PC-3 (cell line): ENCODE results near the gene RINL. TPM values are rescaled to one million over a fixed set of nuclear protein-coding genes. Genes with fewer than 3 reads are reported as not detected.
"Not testable (repeated sequence)": the region's sequence is repeated elsewhere in the genome, so short reads cannot be mapped to it uniquely, and the experiment has no call there.

Experiments
- ATAC-seq: fragments of 200-7000 bp; cut with Tn5 transposase; 2 replicates; pipeline ENCODE4 v1.9.1; 2020; ENCODE audit warnings: mild to moderate bottlenecking, moderate library complexity
- BruUV-seq: library from RNA; stranded (reverse); fragments of 400-500 nt; replicated peaks from 2 replicates; lab custom pipeline; 2021; lab: Mats Ljungman, UMichigan
- CTCF ChIA-PET: fragments of 300-600 bp; sonication (Branson Sonifier 250); formaldehyde crosslinking; loops from one replicate; lab custom pipeline; 2022; ENCODE audit warnings: antibody characterized with exemption; lab: Charles Lee
- POLR2A ChIA-PET: fragments of 300-600 bp; sonication (Branson Sonifier 250); formaldehyde crosslinking; loops from one replicate; lab custom pipeline; 2022; ENCODE audit warnings: antibody characterized with exemption; ENCODE audit not compliant: unreplicated experiment; lab: Charles Lee
- DNase-seq: peaks from one replicate; pipeline ENCODE4 v3.0.0-alpha.2; 2015
- H2AFZ ChIP-seq: fragments of 300-600 bp; sonication (generic); 2 replicates; pipeline ENCODE4 v1.6.0; 2016; ENCODE audit warnings: antibody characterized with exemption, low read length
- H3F3A ChIP-seq: fragments of 300-600 bp; sonication (generic); one replicate; pipeline ENCODE4 v1.6.0; 2017; ENCODE audit warnings: antibody characterized with exemption, low read length, control low read depth, mild to moderate bottlenecking; ENCODE audit not compliant: unreplicated experiment
- H3K27ac ChIP-seq: fragments of 300-600 bp; sonication (generic); 2 replicates; pipeline ENCODE4 v1.5.1; 2016; ENCODE audit warnings: mild to moderate bottlenecking, low read length
- H3K27me3 ChIP-seq: fragments of 300-600 bp; sonication (generic); 2 replicates; pipeline ENCODE4 v1.6.1; 2016; ENCODE audit warnings: low read length, mixed read lengths
- H3K36me3 ChIP-seq: fragments of 300-600 bp; sonication (generic); 2 replicates; pipeline ENCODE4 v1.6.1; 2016; ENCODE audit warnings: low read depth, mixed run types, low read length, mixed read lengths
- H3K4me1 ChIP-seq: fragments of 300-600 bp; sonication (generic); 2 replicates; pipeline ENCODE4 v1.5.1; 2016; ENCODE audit warnings: low read length; ENCODE audit not compliant: insufficient read depth
- H3K4me2 ChIP-seq: fragments of 300-600 bp; sonication (generic); 2 replicates; pipeline ENCODE4 v1.6.0; 2016; ENCODE audit warnings: low read length
- H3K4me3 ChIP-seq: fragments of 300-600 bp; sonication (generic); 2 replicates; pipeline ENCODE4 v1.5.1; 2016; ENCODE audit warnings: mild to moderate bottlenecking, low read length, mixed read lengths
- H3K79me2 ChIP-seq: fragments of 300-600 bp; sonication (generic); 2 replicates; pipeline ENCODE4 v1.6.1; 2017; ENCODE audit warnings: low read length, mixed read lengths
- H3K9ac ChIP-seq: fragments of 300-600 bp; sonication (generic); 2 replicates; pipeline ENCODE4 v1.6.0; 2016; ENCODE audit warnings: mild to moderate bottlenecking, low read length
- H3K9me2 ChIP-seq: fragments of 300-600 bp; sonication (generic); replicated peaks from 2 replicates; pipeline ENCODE4 v1.6.1; 2016; ENCODE audit warnings: mixed run types, low read length, mixed read lengths
- H3K9me3 ChIP-seq: fragments of 300-600 bp; sonication (generic); 2 replicates; pipeline ENCODE4 v1.6.1; 2016; ENCODE audit warnings: low read length, mixed read lengths
- H4K20me1 ChIP-seq: fragments of 300-600 bp; sonication (generic); 2 replicates; pipeline ENCODE4 v1.6.1; 2016; ENCODE audit warnings: low read length, mixed read lengths
- CTCF ChIP-seq: fragments of 300-600 bp; sonication (generic); conservative IDR thresholded peaks from 2 replicates; pipeline ENCODE4 v1.5.1; 2017; ENCODE audit warnings: antibody characterized with exemption, low read depth, mild to moderate bottlenecking, low read length
- EZH2 ChIP-seq: fragments of 300-600 bp; sonication (generic); IDR thresholded peaks from one replicate; pipeline ENCODE4 v1.6.1; 2017; ENCODE audit warnings: antibody characterized with exemption, mild to moderate bottlenecking, low read length; ENCODE audit not compliant: unreplicated experiment
- EZH2phosphoT487 ChIP-seq: fragments of 300-600 bp; sonication (generic); IDR thresholded peaks from 2 replicates; pipeline ENCODE4 v1.6.1; 2018; ENCODE audit warnings: mild to moderate bottlenecking, antibody characterized with exemption, low read length, borderline replicate concordance
- intact Hi-C: fragments of 100-400 bp; cut with micrococcal nuclease; formaldehyde crosslinking; loops from 2 replicates; pipeline ENCODE4 v1.9.0; 2023
- total RNA-seq: library from RNA; depleted of rRNA; stranded (reverse); fragments of >200 nt; gene quantifications from 2 replicates; pipeline ENCODE4 v1.2.3, GENCODE V29; 2014

The RINL gene
- total RNA-seq, 1 experiment from 2014 or later: 3.2 TPM

- TF ChIP-seq EZH2phosphoT487 (no peak), EZH2 (no peak), CTCF (no peak)
- H4K20me1 ChIP-seq: no peaks in the 10 kb centered on the region
- H3K4me2 ChIP-seq: peak overlapping the region; percentile 96
- H3K27ac ChIP-seq: peak overlapping the region; percentile 99
- intact Hi-C loops: loop anchor here (5.0 kb wide), 1 partner anchor 34 kb away; no protein-coding TSS in a partner anchor
- peak overlapping the region; percentile 72 for H3K4me3 ChIP-seq
- ChIA-PET POLR2A (no interaction called here), CTCF (no interaction called here)
- H3K9ac ChIP-seq: peak overlapping the region; percentile 91
- H2AFZ ChIP-seq: peak overlapping the region; percentile 73
- peak; percentile 68 for ATAC-seq
- H3K36me3 ChIP-seq: peaks cover 4% of the 10 kb centered on the region; the same call in 1 of the 2 replicates
- H3K9me3 ChIP-seq: no peaks in the 10 kb centered on the region
- H3F3A ChIP-seq: no peaks in the 10 kb centered on the region
- TSS peak; percentile 73 for BruUV-seq
- no peaks in the 10 kb centered on the region for H3K9me2 ChIP-seq
- no peaks in the 10 kb centered on the region for H3K79me2 ChIP-seq
- H3K27me3 ChIP-seq: no peaks in the 10 kb centered on the region
- peak; percentile 91 for DNase-seq
- peaks cover 41% of the 10 kb centered on the region for H3K4me1 ChIP-seq
Observed at GRCh38 chr19:38831142-38831605, 46.9 kb downstream of the RINL start.

- POLR2A ChIA-PET: no interaction called here
- no TSS peak for BruUV-seq
- H3K4me3 ChIP-seq: peak overlapping the region; percentile 72; the same call in 1 of the 2 replicates
- TF ChIP-seq CTCF (no peak), EZH2 (no peak), EZH2phosphoT487 (no peak)
- H3K36me3 ChIP-seq: no peaks in the 10 kb centered on the region
- peak overlapping the region; percentile 96 for H3K4me2 ChIP-seq
- intact Hi-C loops: loop anchor here (5.0 kb wide), 1 partner anchor 33 kb away; no protein-coding TSS in a partner anchor
- no peak overlapping the region for H2AFZ ChIP-seq
- DNase-seq (peak; percentile 31), ATAC-seq (no peak)
- H3K9me3 ChIP-seq: no peaks in the 10 kb centered on the region
- H3K27ac ChIP-seq: peak overlapping the region; percentile 99
- peaks cover 32% of the 10 kb centered on the region for H3K4me1 ChIP-seq
- no peaks in the 10 kb centered on the region for H3K27me3 ChIP-seq
- H3K79me2 ChIP-seq: no peaks in the 10 kb centered on the region
- H3F3A ChIP-seq: no peaks in the 10 kb centered on the region
- peak overlapping the region; percentile 91; the same call in 1 of the 2 replicates for H3K9ac ChIP-seq
- CTCF ChIA-PET: no interaction called here
- no peaks in the 10 kb centered on the region for H4K20me1 ChIP-seq
- no peaks in the 10 kb centered on the region for H3K9me2 ChIP-seq
Observed at GRCh38 chr19:38830039-38830733, 47.9 kb downstream of the RINL start.

GRCh38 chr19:38829203-38829602 lies 48.9 kb downstream of the RINL start:
- H3K9me3 ChIP-seq, H3K36me3 ChIP-seq, H3F3A ChIP-seq, H3K4me2 ChIP-seq, intact Hi-C loops, H3K27ac ChIP-seq, H2AFZ ChIP-seq, H4K20me1 ChIP-seq, H3K9ac ChIP-seq, H3K4me3 ChIP-seq, H3K9me2 ChIP-seq, DNase-seq, H3K27me3 ChIP-seq, POLR2A ChIA-PET, BruUV-seq, H3K79me2 ChIP-seq, CTCF ChIA-PET, ATAC-seq: not testable (repeated sequence)
- H3K4me1 ChIP-seq: peaks cover 29% of the 10 kb centered on the region
